ENCODE data around the gene RGS9. TPM values are rescaled to one million over a fixed set of nuclear protein-coding genes. Genes with fewer than 3 reads are reported as not detected.

RGS9 gene
- total and polyA plus RNA-seq, 4 donors = 1.0 to 4.0 (median 2.1) TPM

GRCh38 chr17:65182233-65182632 lies 45.1 kb downstream of the RGS9 start:
- Histone ChIP-seq H3K27me3 (ENCODE audit: control insufficient read depth in 4 of 4, insufficient read depth in 4 of 4, low read length in 3 of 4) (no peaks in the 10 kb centered on the region), H3K4me3 (ENCODE audit: low read depth in 1 of 3, low read length in 3 of 3) (no peak overlapping the region), H3K36me3 (ENCODE audit: control insufficient read depth in 4 of 4, insufficient read depth in 3 of 4, low read depth in 1 of 4, low read length in 3 of 4) (no peaks in the 10 kb centered on the region), H3K4me1 (ENCODE audit: control insufficient read depth in 4 of 4, insufficient read depth in 4 of 4, low read length in 3 of 4) (no peaks in the 10 kb centered on the region), H3K9me3 (ENCODE audit: control insufficient read depth in 4 of 4, low read length in 3 of 4) (no peaks in the 10 kb centered on the region), H3K27ac (ENCODE audit: low read depth in 1 of 2, low read length in 2 of 2) (no peak overlapping the region), H3K9ac (ENCODE audit: low read depth in 1 of 2, low read length in 2 of 2) (no peak overlapping the region)
- 88% methylated on average over 9 of the region's 9 CpGs for WGBS
- TF ChIP-seq HNF4A (conservative IDR thresholded peaks at IDR 0.05) (no peak), FOXA2 (IDR thresholded peaks at IDR 0.05) (no peak), SP1 (IDR thresholded peaks at IDR 0.05) (no peak), EGR1 (IDR thresholded peaks at IDR 0.05; ENCODE audit: low read depth in 2 of 2) (no peak), RAD21 (IDR thresholded peaks at IDR 0.05) (no peak), NR2F2 (IDR thresholded peaks at IDR 0.05) (no peak), YY1 (IDR thresholded peaks at IDR 0.05) (no peak), RXRA (IDR thresholded peaks at IDR 0.05) (no peak), JUND (IDR thresholded peaks at IDR 0.05) (no peak), FOXA1 (IDR thresholded peaks at IDR 0.05) (no peak), GABPA (IDR thresholded peaks at IDR 0.05 in 1 of 2, conservative IDR thresholded peaks at IDR 0.05 in 1 of 2) (no peak), HNF4G (IDR thresholded peaks at IDR 0.05) (no peak), MAX (IDR thresholded peaks at IDR 0.05) (no peak), REST (IDR thresholded peaks at IDR 0.05) (no peak), TAF1 (conservative IDR thresholded peaks at IDR 0.05) (no peak)
- TF ChIP-seq, protein P1, sequence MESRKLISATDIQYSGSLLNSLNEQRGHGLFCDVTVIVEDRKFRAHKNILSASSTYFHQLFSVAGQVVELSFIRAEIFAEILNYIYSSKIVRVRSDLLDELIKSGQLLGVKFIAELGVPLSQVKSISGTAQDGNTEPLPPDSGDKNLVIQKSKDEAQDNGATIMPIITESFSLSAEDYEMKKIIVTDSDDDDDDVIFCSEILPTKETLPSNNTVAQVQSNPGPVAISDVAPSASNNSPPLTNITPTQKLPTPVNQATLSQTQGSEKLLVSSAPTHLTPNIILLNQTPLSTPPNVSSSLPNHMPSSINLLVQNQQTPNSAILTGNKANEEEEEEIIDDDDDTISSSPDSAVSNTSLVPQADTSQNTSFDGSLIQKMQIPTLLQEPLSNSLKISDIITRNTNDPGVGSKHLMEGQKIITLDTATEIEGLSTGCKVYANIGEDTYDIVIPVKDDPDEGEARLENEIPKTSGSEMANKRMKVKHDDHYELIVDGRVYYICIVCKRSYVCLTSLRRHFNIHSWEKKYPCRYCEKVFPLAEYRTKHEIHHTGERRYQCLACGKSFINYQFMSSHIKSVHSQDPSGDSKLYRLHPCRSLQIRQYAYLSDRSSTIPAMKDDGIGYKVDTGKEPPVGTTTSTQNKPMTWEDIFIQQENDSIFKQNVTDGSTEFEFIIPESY (IDR thresholded peaks at IDR 0.05) = no peak
- TF ChIP-seq, protein P2, sequence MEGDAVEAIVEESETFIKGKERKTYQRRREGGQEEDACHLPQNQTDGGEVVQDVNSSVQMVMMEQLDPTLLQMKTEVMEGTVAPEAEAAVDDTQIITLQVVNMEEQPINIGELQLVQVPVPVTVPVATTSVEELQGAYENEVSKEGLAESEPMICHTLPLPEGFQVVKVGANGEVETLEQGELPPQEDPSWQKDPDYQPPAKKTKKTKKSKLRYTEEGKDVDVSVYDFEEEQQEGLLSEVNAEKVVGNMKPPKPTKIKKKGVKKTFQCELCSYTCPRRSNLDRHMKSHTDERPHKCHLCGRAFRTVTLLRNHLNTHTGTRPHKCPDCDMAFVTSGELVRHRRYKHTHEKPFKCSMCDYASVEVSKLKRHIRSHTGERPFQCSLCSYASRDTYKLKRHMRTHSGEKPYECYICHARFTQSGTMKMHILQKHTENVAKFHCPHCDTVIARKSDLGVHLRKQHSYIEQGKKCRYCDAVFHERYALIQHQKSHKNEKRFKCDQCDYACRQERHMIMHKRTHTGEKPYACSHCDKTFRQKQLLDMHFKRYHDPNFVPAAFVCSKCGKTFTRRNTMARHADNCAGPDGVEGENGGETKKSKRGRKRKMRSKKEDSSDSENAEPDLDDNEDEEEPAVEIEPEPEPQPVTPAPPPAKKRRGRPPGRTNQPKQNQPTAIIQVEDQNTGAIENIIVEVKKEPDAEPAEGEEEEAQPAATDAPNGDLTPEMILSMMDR (IDR thresholded peaks at IDR 0.05; ENCODE audit: low read depth, low read length, missing input control) = no peak
- TF ChIP-seq, protein P3, sequence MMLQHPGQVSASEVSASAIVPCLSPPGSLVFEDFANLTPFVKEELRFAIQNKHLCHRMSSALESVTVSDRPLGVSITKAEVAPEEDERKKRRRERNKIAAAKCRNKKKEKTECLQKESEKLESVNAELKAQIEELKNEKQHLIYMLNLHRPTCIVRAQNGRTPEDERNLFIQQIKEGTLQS (IDR thresholded peaks at IDR 0.05) = no peak
- DNase-seq (ENCODE audit: low spot score) = no peak

Data from liver (tissue), 9 donors.